SIG-M5 treated with dmso at 0.1 percent for 504 hours (cell line): Measurements from ENCODE around the gene LRMDA.

Source experiments
- DNase-seq: peaks from one replicate; lab custom pipeline; 2025; ENCODE audit not compliant: unreplicated experiment; lab: John Stamatoyannopoulos, UW

LRMDA gene

DNA sequence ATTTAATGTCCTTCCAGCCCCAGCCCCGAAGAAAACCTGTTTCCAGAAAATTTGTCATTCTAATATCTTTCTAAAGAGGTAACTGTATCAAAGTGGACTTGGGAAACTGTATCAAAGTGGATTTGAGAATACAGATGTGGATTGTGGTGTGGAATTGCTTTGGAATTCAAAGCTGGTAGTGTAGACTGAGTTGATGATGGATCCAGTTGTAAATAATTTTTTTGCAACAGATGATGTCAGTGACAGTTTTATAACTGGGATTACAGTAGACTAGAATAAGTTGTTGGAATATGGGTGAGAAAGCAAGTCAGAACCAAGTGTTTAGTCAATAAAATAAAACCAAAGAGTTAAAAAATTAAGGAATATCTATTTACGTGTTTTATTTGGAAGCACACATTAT is 202.1 kb downstream of the LRMDA start:
- DNase-seq = no peak

DNA sequence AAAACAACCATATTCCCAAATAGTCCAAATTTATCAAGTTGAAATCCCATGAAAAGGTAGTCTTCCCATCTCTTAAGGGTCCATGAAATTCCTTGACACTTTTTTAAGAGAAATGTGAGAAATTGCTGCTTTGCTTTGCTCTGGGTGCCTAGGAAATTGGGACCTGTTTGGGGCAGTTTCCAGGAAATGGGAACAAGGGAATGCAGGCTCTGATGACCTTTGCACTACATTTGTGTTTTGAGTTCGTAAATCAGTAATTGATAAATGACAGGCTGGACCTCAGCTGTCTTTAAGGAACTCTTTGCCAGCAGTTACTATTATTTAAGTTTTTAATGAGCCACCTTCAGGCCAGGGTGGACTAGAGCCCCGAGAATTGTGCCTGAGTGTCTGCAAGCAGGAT is 203.5 kb downstream of the LRMDA start:
- DNase-seq = no peak

DNA sequence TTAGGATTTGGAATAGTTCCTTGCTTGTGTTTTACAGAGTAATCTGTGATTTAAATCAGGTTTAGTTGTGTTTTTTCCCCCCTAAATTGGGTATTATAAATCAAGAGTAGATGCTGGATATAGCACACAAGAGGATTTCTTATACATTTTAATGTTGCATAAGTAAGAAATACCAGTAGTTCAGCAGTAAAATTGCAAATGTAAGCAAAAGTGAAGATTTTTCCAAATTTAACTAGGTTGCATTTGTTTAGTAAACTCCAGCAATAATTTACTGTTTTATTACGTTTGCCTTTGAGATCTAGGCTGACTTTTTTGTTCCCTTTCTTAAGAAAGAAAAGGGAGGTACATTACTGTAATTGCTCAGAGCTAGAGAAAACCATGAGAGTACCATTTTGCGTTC is 207.3 kb downstream of the LRMDA start:
- no peak for DNase-seq

DNA sequence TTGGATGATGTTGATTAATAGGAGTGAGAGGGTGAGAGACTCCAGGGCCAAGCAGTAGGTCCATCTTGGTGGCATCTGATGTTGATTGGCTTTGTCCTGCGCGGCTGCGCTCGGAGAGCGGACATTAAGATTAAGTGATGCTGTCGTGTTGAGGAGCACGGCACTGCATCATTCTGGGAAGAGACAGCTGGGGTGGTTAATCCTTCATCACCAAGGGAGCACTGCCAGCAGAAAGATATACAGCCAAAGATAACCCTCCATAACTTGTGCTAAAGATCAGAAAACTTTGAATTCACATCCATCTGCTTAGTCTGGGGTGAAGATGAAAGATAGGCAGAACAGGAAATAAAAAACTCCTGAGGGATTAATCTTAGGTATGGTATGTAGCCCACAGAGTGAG is 208.3 kb downstream of the LRMDA start:
- no peak for DNase-seq

DNA sequence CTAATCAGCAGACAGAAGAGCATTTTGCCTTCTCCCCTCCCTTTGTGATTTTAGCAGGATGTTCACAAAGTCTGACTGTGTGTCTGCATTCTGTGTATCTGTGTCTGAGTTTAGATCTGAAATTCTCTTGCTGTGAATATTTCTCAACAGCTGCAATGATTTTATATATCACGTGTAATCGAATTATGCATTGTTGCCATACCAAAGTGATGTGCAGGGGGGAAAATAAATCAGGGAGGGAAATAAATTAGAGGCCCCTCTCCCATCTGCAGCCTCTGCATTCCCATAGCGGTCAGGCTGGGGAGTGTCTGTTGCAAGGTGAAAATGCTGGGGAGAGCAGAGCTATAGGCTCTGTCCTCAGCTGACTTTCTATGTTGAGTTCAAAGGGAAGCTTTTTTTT is 209.0 kb downstream of the LRMDA start:
- DNase-seq = no peak

DNA sequence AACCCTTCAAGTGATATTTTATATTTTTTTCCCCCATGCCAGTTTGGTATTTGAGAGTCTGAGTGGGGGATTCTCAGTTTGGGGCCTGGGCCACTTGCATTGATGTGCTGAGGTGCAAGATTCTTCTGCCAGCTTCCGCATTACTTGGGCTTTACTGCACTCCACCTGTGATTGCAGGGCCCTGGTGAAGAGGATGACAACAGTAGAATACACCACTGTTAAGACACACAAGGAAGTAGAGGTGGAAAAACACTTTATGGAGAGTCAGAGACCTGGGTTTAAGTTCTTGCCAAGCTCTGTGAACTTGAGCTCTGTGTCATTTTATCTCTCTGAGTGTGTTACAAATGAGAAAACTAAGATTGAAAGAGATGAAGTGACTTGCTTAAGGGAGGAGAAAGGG is 209.4 kb downstream of the LRMDA start:
- DNase-seq = no peak

DNA sequence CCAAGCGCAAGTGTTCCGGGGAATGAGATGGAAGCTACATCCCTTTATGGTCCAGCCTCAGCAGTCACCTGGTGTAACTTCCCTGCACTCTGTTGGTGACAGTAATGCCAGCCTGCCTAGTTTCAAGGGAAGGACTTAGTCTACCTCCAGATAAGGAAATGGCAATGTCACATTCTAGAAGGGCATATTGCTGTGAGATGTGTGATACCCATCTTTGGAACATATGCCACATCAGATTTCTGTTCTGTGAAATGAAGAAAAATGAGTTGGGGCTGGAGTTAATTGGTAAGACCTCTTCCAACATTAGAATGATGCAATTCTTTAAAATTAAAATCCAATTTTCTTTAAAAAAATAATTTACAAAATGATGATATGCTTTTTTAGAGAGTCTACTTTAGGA is 212.0 kb downstream of the LRMDA start:
- DNase-seq = no peak

DNA sequence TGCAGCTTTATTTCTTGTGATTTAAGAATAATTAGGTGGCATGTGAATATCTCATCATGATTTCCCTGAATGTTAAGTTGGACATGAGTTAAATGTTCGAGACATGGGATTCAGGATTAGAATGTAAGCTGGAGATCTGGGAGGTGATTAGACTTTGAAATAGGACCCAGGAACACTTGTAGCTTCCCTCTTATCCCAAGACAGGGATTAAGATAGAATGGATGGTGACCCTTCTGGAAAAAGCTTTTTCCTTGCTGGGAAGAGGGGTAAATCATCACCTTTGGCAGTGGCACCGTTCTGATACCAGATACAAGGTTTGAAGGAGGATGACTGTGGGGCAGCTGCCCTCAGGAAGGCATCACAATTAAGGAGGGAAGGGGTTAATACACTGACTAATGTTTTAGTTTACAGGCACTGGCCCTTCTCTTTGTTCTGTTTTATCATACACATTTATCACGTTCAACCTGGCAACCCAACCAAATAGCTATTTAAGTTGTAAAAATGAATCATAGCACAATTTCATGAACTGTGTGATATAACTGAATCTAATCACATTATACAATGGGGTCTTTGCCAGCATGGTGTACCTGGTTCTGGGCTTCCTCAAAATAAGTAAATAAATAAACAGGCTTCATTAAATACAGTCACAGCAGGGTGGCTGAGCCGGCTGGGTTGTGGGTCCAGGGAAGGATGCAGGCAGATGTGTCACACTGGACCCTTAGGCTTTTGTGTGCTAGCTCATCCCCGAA is 212.7 kb downstream of the LRMDA start:
- DNase-seq = no peak

DNA sequence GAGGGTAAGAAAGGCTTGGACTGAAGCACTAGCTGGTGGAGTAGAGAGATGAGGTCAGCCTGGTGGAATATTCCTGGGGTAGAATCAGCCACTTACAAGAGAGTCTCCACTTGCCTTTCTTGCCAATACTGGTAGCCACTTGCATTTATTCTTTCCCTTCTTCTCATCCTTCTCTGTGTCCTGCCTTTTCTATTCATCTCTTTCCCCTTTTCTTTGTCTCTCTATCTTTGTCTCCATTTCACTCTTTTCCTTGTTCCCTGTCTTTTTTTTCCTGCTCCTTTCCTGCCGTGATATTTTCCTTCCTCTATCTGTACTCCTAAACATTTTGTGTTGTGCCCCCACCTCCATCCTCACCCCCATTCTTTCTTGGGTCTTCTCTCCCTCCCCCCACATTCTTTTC is 214.3 kb downstream of the LRMDA start:
- no peak for DNase-seq

DNA sequence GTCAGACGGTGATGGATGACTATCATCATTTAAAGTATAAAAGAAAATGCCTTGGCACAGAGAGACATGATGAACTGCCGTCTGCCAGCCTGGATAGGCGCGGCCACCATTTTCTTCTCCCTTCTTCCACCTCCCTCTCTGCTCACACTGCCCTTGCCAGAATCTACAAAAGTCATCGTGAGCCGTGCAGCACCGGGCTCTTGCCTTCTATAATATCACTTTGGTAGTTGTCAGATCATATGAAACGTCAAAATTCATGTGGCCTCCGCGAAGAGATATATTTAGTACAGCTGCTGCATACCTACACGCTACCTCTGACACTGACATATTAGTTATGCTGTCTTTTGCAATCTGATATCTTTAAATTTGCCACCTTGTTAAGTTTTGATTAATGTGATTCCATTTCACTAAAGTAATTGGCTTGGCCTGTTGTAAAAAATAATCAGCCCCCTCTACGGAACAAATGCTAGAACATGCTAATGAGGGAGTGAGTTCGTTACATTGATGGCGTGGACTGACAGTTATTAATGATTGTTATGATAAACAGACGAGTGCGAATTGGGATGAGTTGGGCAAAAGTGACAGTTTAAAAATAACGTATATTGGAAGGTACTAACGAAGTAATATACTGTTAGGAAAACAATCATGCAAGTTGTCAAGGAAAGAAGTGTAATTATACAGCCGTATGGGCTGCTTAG is 214.9 kb downstream of the LRMDA start:
- no peak for DNase-seq

DNA sequence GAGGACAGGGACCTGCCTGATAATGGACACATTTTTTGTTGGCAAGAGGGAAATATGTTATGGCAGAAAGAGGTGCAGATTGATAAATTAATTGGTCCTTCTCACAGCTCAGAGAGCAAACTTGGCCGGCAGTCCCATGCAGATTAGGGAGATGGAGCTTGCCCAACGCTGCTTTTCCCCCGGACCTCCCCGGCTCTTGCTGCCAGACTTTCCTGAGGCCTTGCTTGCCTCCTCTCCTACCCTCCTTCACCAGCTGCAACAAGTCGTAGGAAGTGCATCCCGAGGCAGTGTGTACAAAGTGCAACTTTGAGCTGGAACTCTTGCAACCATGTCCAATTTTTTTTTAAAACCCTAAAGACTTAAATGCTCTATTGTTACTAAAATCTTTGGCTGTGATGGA is 215.5 kb downstream of the LRMDA start:
- DNase-seq = no peak

DNA sequence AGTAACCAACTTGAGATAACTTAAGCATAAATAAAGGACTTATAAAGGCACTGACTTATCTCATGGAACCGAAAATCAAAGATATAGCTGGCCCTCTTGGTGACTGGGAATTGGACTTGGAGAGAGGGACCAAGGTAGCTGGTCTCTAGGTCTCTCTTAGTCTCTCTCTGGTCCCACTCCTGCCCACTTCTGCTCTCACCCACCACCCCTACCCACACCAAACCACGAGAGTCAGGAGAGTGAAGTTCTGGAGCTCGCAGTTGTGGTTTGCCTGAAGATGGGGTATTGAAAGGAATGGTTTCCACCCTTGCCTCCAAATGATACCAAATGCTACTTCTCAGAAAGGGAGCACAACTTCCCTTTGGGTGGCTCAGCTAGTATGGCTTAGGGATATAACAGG is 216.3 kb downstream of the LRMDA start:
- DNase-seq = no peak

DNA sequence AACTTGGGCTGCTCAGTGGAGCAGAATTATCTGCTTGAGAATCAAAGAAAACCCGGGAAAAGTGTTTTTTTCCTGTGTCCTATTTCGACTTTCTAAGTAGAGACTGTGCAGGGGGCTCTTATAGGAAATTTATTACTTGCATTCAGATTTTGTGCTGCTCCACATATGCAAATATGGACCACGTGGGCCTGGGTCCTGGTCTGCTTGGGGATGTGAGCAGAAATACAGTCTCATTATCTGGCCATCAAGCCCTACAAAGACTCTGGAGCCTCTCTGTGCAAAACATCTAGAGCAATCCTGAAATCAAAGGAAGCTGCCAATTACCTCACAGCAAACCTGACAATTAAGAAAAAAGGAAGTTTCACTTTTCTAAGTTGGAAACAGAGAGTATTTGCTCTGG is 216.9 kb downstream of the LRMDA start:
- DNase-seq = no peak

DNA sequence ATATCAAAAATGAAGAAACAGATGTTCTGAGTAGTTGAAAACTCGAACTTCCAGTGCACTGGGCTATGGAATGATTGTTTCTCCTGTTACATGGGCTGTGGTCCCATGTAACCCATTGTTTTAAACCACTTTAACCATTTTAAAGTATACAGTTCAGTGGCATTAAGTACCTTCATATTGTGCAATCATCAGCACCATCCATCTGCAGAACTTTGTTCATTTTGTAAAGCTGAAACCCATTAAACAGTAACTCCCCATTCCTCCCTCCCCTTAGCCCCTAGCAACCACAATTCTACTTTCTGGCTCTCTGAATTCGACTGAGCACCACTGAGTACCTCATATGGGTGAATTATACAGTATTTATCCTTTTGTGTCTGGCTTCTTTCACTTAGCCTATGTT is 217.4 kb downstream of the LRMDA start:
- no peak for DNase-seq

DNA sequence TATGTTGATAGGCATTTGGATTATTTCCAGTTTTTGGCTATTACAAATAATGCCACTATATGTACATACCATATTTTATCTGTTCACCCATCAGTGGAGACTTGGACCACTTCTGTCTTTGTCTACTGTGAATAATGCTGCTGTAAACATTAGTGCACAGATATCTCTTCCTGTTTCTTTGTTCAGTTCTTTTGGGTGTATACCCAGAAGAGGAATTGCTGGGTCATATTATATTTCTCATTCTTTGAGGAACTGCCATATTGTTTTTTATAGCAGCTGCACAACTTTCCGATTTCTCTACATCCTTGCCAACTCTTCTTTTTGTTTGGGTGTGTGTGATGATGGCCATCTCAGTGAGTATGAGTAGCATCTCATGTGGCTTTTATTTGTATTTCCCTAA is 218.0 kb downstream of the LRMDA start:
- DNase-seq = no peak

DNA sequence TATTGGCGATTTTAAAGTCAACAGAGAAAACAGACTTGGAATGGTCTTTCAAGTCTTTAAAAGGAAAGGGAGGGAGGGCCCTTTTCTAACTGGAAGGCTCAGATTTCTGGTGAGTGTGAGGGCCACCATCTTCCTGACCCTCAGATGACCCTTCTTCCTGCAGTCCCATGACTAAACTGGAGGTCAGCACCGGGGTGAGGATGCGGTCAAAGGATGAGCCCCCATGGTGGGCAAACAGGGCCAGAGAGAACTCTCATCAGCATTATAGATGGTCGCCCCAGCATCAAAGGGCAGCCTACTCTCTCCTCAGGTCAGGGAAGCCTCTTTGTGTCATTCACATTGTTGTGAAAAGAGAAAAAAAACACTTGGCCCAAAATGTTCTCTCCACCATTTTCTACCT is 219.2 kb downstream of the LRMDA start:
- DNase-seq = no peak

DNA sequence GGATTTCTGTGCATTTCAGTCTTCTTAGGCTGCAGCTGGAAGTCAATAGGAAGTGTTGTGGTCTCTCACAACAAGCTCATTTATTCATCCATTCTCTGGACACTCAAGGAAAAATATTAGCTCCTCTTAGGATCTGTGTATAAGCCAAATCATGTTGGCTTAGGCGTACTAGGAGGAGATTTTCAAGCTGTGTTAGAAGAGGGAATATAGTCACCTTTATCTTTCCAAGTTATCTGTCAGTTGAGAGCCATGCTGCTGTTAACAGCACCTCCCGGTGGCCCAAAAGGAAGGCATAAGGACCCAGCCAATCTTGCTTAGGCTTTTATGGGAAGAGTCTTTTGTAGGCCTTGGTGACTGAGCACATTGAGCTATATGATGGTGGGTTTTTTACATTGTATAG is 220.0 kb downstream of the LRMDA start:
- no peak for DNase-seq

DNA sequence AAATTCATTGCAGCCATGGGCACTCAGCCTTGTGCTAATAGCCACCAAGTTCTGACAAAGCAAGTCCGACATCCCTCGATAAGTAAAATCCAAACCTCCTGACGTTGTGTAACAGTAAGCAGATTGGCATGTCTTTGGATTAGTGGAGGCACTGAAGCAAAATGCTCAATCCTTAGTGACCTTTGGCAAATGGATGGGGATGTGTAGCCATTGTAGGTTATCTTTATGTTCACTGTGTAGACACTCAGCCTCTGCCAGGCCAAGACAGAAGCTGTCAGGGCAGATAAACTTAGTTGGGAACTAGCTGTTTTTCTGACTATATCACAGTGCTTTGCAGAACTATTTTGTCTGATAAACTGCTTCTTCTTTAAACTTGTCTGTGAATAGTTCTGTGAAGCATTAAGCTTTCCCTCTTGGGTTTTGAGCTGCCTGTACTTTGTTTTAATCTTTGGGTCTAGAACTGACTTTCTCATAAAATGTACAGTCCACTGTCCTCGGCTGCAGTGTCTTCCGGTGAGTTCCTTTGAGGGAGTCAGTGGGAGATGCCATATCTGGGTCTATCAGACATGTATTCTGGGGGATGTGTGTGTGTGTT is 220.8 kb downstream of the LRMDA start:
- DNase-seq = no peak

DNA sequence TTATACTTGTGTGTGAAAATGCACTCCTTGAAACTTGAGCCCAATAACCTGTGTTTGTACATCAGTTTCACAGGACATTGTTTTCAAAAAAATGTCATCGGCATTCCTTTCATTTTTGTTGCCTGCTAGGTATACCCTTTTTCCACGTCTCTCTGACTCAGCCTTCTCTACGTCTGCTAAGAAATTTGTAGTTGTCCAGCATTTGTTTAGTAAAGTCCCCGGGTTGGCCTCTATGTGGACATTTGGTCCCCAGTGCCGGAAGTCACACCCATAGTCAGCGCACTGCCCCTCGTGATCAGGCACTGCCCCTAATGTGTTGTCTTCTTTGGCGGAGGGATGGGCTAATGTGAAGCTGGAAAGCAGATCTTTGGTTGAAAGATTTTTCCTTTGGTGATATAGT is 222.3 kb downstream of the LRMDA start:
- DNase-seq = no peak

DNA sequence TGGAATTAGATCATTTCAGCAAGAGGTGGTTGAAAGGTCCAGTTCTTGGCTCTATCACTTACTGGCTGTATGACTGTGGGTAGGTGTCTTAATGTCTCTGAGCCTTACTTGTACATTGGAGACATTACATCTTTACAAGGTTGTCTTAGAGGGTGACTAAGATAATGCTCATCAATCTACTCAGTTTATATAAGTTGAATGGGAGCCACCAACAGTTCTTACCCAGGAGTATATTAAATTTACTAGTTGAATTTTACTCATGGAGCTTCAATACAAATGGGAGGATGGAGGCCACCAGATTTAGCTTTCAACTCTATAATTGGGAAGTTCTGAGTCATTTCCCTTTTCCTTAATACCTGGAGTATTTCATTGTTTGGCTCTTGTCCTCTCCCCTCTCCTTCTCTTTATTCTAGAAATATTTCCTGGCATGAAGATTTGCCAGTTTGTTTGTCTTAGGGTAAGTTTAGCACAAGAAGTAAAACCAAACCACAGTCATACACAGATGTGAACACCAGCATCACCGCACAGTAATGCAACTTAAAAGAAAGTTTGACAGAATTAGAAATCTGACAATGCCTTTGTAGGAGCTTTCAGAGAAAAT is 222.8 kb downstream of the LRMDA start:
- DNase-seq = no peak

DNA sequence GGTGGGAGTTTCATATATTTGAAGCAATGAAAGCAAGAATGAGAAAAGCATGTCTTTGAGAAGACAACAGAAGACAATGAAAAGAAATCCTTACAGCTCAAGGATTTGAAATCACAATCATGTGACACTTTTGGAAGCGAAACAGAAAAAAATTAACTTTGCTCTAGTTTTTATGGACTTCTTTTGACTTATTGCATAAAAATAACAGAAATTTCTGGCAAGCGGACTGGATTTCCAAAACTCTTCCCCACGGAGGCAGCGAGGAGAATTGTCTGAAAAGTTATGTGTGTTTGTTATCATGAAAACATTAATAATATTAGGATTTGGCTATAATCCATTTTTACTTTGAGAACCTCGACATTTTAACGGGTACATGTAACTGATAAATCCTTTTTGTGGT is 223.3 kb downstream of the LRMDA start:
- no peak for DNase-seq

DNA sequence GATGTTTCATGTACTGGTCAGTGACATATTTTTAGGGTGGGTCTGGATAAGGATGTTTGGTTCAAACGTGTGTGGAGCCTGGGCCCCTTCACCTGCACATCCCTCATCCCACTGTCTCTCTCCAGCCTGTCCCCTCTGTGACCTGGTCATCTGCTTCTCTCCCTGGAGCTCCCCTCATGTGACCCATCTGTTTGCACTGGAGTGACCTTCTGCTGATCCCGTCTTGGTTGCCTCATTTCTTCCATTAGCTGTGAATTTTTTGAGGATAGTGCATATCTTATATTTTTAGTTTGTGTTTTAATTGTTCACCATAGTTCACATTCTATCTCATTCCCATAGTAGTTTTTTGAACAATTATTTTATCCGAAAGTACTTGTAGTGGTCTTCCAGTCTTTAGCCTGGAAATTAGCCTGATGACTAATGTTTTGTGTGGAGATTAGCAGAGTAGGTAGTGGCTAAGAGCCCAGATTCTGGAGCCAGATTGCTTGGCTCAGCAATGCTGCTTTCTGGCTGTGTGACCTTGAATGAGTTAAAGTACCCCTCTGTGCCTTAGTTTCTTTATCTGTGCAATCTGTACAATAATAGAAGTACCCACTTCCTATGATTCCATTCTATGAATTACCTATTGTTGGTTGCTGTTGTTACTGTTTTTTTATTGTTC is 224.5 kb downstream of the LRMDA start:
- DNase-seq = no peak
